Heart right ventricle (tissue), 16 donors: ENCODE measurements around the gene HCFC2. TPM values are rescaled to one million over a fixed set of nuclear protein-coding genes. Genes with fewer than 3 reads are reported as not detected.

Source experiments
- ATAC-seq, 8 donors: fragments of 200-7000 bp; cut with Tn5 transposase; one replicate each; pipeline ENCODE4 v1.9.1; 2020; ENCODE audit warnings: mild to moderate bottlenecking in 8 of 8, moderate library complexity in 8 of 8, moderate number of reproducible peaks in 1 of 8
- DNase-seq, 2 donors: peaks; one replicate each; pipeline ENCODE4 v3.0.0-alpha.2; 2020
- H3K27ac ChIP-seq, 10 donors: fragments of 200-600 bp; sonication (generic) in 2 of 10; one replicate each; pipeline versions ENCODE4 v1.5.0 to v1.8.0; 2020 to 2022; ENCODE audit warnings: mild to moderate bottlenecking in 3 of 10
- H3K27me3 ChIP-seq, 7 donors: fragments of 200-600 bp; one replicate each; pipeline ENCODE4 v1.8.0; 2021 to 2022; ENCODE audit warnings: mild to moderate bottlenecking in 2 of 7
- H3K36me3 ChIP-seq, 9 donors: fragments of 200-600 bp; sonication (generic) in 1 of 9; one replicate each; pipeline versions ENCODE4 v1.5.0 to v1.8.0; 2020 to 2022; ENCODE audit warnings: mild to moderate bottlenecking in 2 of 9
- H3K4me1 ChIP-seq, 9 donors: fragments of 200-600 bp; sonication (generic) in 1 of 9; one replicate each; pipeline versions ENCODE4 v1.5.0 to v1.8.0; 2020 to 2022; ENCODE audit warnings: mild to moderate bottlenecking in 4 of 9
- H3K4me3 ChIP-seq, 10 donors: fragments of 200-600 bp; sonication (generic) in 2 of 10; one replicate each; pipeline versions ENCODE4 v1.5.0 to v1.8.0; 2020 to 2022; ENCODE audit warnings: mild to moderate bottlenecking in 7 of 10, moderate library complexity in 2 of 10
- H3K9me3 ChIP-seq, 11 donors: fragments of 200-600 bp in 10 of 11; sonication (generic) in 2 of 11; one replicate each; pipeline versions ENCODE4 v1.5.0 to v1.8.0; 2013 to 2022; ENCODE audit warnings: mild to moderate bottlenecking in 2 of 11, control low read depth in 1 of 11, moderate library complexity in 1 of 11
- CTCF ChIP-seq, 9 donors: fragments of 200-600 bp; sonication (generic) in 2 of 9; IDR thresholded peaks; one replicate each; pipeline versions ENCODE4 v1.5.0 to v1.8.0; 2021 to 2022; ENCODE audit warnings: antibody characterized with exemption in 9 of 9, mild to moderate bottlenecking in 5 of 9, moderate library complexity in 1 of 9
- WGBS, 2 donors: extraction: QIAGEN DNeasy Blood & Tissue Kit; methylation state at CpG; one replicate each; pipeline ENCODE4 v1.1.7; 2013; ENCODE audit warnings: inconsistent platforms in 1 of 2; 5-methylcytosine and 5-hydroxymethylcytosine counted together
- intact Hi-C, 10 donors: fragments of 100-400 bp; cut with DNase I; formaldehyde crosslinking; loops; one replicate each; pipeline versions ENCODE4 v1.11.1 to v1.14.2; 2022
- polyA plus RNA-seq, 2 donors: library from polyadenylated mRNA; stranded (reverse); fragments of 200-250 nt; gene quantifications; one replicate each; pipeline ENCODE4 v1.2.3, GENCODE V29; 2013
- total RNA-seq, 10 donors: library from RNA; stranded (reverse); fragmentation: NEBNext Ultra II Directional in 3 of 10; extraction: Animal tissue kit (Norgen Biotek cat#: 25700) in 3 of 10; gene quantifications; one replicate each; pipeline versions ENCODE4 v1.2.1 to v1.2.4, GENCODE V29; 2021 to 2023
- donor health status: Arrhythmogenic right ventricular cardiomyopathy.
- donor health status: ischemic (EF 13 %, LVEDD 7.1; RV severe dilation, severe dysfunction).
- donor health status: healthy with polysubstance abuse.
- donor health status: DM: no; HTN: yes; CAD: no.
- donor health status: DM: no; HTN: no; CAD: no.
- donor health status: ischemic (EF 25% LVEDD 6.9; RV normal size, moderate dysfunction).
- donor health status: ischemic (EF 25% LVEDD 5.7; RV mildly dilated, moderate dysfunction).
- donor health status: healthy.
- donor health status: DM: yes; HTN: yes; CAD: no.
- donor health status: Ischemic cardiomyopathy.
- donor health status: ischemic (EF 35%, LVEDD 5.7; RV mildly dilated, moderate dysfunction).
- donor health status: nonischemic (EF 11% LVEDD 7.7; RV severe dilation, severe dysfunction).
- donor health status: DM: yes; HTN: yes; CAD: no.
- donor health status: PGD.
- donor health status: ischemic (EF 29% LVEDD 5.4; RV normal size, mild dysfunction).
- donor health status: nonischemic (EF 23%, LVEDD 6.1; RV moderate dilation, normal function).

The HCFC2 gene
- total and polyA plus RNA-seq, 12 donors, result 5.1 to 13.6 (median 11.2) TPM

- Histone ChIP-seq H3K27ac (no peak overlapping the region), H3K4me3 (no peak overlapping the region), H3K27me3 (no peaks in the 10 kb centered on the region), H3K9me3 (no peaks in the 10 kb centered on the region), H3K4me1 (peaks cover 0 to 3% (median 2%) of the 10 kb centered on the region in 9 donors), H3K36me3 (no peaks in the 10 kb centered on the region)
- ATAC-seq (no peak), DNase-seq (no peak)
- 86 to 93% methylated on average over 1 of the region's 1 CpG for WGBS, 2 donors
- no peak for TF ChIP-seq CTCF (IDR thresholded peaks at IDR 0.05)
- intact Hi-C loops, result no loop called here
Observed at GRCh38 chr12:104143918-104144317, 79.6 kb downstream of the HCFC2 start.

GRCh38 chr12:104147346-104147745 lies 83.0 kb downstream of the HCFC2 start:
- TF ChIP-seq CTCF (IDR thresholded peaks at IDR 0.05), result no peak
- no peaks in the 10 kb centered on the region for H3K36me3 ChIP-seq
- peak in 4 of 8 donors; percentile 27 to 53 (median 30) for ATAC-seq
- 81 to 83% methylated on average over 11 of the region's 11 CpGs for WGBS, 2 donors
- DNase-seq, result no peak
- no peaks in the 10 kb centered on the region for H3K27me3 ChIP-seq
- intact Hi-C loops, result no loop called here
- H3K4me1 ChIP-seq, result no peaks in the 10 kb centered on the region
- no peaks in the 10 kb centered on the region for H3K9me3 ChIP-seq
- H3K27ac ChIP-seq, result no peak overlapping the region
- no peak overlapping the region for H3K4me3 ChIP-seq

GRCh38 chr12:104150416-104150815 lies 86.1 kb downstream of the HCFC2 start:
- WGBS, 2 donors, result 86 to 89% methylated on average over 8 of the region's 8 CpGs
- TF ChIP-seq CTCF (IDR thresholded peaks at IDR 0.05), result no peak
- Histone ChIP-seq H3K36me3 (no peaks in the 10 kb centered on the region), H3K4me3 (no peak overlapping the region), H3K27me3 (no peaks in the 10 kb centered on the region), H3K4me1 (peaks cover 0 to 9% (median 0%) of the 10 kb centered on the region in 9 donors), H3K27ac (no peak overlapping the region), H3K9me3 (no peaks in the 10 kb centered on the region)
- intact Hi-C loops, result loop anchor here in 1 of 10 donors (10.0 kb wide), 1 partner anchor 1686 kb away; no protein-coding TSS in a partner anchor
- no peak for ATAC-seq
- no peak for DNase-seq

- DNase-seq (no peak), ATAC-seq (no peak)
- TF ChIP-seq CTCF (IDR thresholded peaks at IDR 0.05), result no peak
- no peak overlapping the region for H3K27ac ChIP-seq
- intact Hi-C loops, result loop anchor here in 1 of 10 donors (10.0 kb wide), 1 partner anchor 1688 kb away; no protein-coding TSS in a partner anchor
- no peaks in the 10 kb centered on the region for H3K9me3 ChIP-seq
- H3K36me3 ChIP-seq, result no peaks in the 10 kb centered on the region
- H3K4me3 ChIP-seq, result no peak overlapping the region
- H3K27me3 ChIP-seq, result no peaks in the 10 kb centered on the region
- H3K4me1 ChIP-seq, result peaks cover 0 to 9% (median 0%) of the 10 kb centered on the region in 9 donors
Observed at GRCh38 chr12:104152685-104153241, 88.4 kb downstream of the HCFC2 start.
